B cell (primary cell): ENCODE results near the gene ELK4. TPM values are rescaled to one million over a fixed set of nuclear protein-coding genes. Genes with fewer than 3 reads are reported as not detected.

Source experiments
- ATAC-seq: fragments of 200-7000 bp; cut with Tn5 transposase; one replicate; pipeline ENCODE4 v1.10.0; 2021; ENCODE audit warnings: low read depth, mild to moderate bottlenecking, moderate number of reproducible peaks, moderate library complexity
- CTCF ChIA-PET: fragments of 350-600 bp; sonication (Branson Sonifier 250); formaldehyde crosslinking; loops from one replicate; lab custom pipeline; 2021; ENCODE audit warnings: antibody characterized with exemption, inconsistent platforms; lab: Charles Lee
- POLR2A ChIA-PET: fragments of 350-600 bp; sonication (Branson Sonifier 250); formaldehyde crosslinking; loops from one replicate; lab custom pipeline; 2021; ENCODE audit warnings: antibody characterized with exemption; lab: Charles Lee
- DNase-seq: peaks from one replicate; pipeline ENCODE4 v3.0.0; 2013
- H2AFZ ChIP-seq: 2 replicates; pipeline ENCODE4 v1.6.1; 2012; ENCODE audit warnings: mild to moderate bottlenecking, low read depth, low read length; ENCODE audit not compliant: insufficient read depth, poor library complexity, severe bottlenecking
- H3K27ac ChIP-seq, 2 donors: 1 replicate in 1 of 2; 2 replicates in 1 of 2; pipeline ENCODE4 v1.5.1; 2012 to 2013; ENCODE audit warnings: low read length in 2 of 2, mild to moderate bottlenecking in 2 of 2, moderate library complexity in 1 of 2
- H3K27me3 ChIP-seq, 4 experiments: fragments of 200-600 bp in 1 of 4; sonication (generic) in 1 of 4; replicated peaks in 1 of 4; 1 replicate in 2 of 4; 2 replicates in 2 of 4; pipeline versions ENCODE4 v1.6.1 to v1.7.0; 2013 to 2016; ENCODE audit warnings: low read length in 3 of 4, mild to moderate bottlenecking in 2 of 4, mixed read lengths in 1 of 4, moderate library complexity in 1 of 4; ENCODE audit not compliant: insufficient read depth in 4 of 4, control insufficient read depth in 3 of 4; ENCODE audit errors: control extremely low read depth in 1 of 4
- H3K36me3 ChIP-seq, 2 experiments: replicated peaks in 1 of 2; 1 replicate in 1 of 2; 2 replicates in 1 of 2; pipeline versions ENCODE4 v1.6.1 to v1.7.1; 2013; ENCODE audit warnings: low read length in 1 of 2; ENCODE audit not compliant: insufficient read depth in 2 of 2, control insufficient read depth in 1 of 2; ENCODE audit errors: control extremely low read depth in 1 of 2, extremely low read depth in 1 of 2
- H3K4me1 ChIP-seq, 2 donors: fragments of 200-600 bp in 1 of 2; sonication (generic) in 1 of 2; 1 replicate in 1 of 2; 2 replicates in 1 of 2; pipeline versions ENCODE4 v1.5.1 to v1.6.1; 2013 to 2017; ENCODE audit warnings: low read length in 2 of 2; ENCODE audit not compliant: control insufficient read depth in 2 of 2, insufficient read depth in 2 of 2
- H3K4me2 ChIP-seq: replicated peaks from 2 replicates; pipeline ENCODE3; 2012; ENCODE audit warnings: mild to moderate bottlenecking, low read depth, low read length; ENCODE audit not compliant: poor library complexity, severe bottlenecking
- H3K4me3 ChIP-seq, 5 experiments: fragments of 200-600 bp in 1 of 5; sonication (generic) in 1 of 5; 1 replicate in 3 of 5; 2 replicates in 2 of 5; pipeline versions ENCODE4 v1.5.1 to v1.7.0; 2011 to 2016; ENCODE audit warnings: low read length in 4 of 5, mild to moderate bottlenecking in 4 of 5, low read depth in 2 of 5, control low read depth in 1 of 5, moderate library complexity in 1 of 5; ENCODE audit not compliant: insufficient read depth in 1 of 5; ENCODE audit errors: control extremely low read depth in 1 of 5, extremely low read depth in 1 of 5
- H3K79me2 ChIP-seq: fragments of 200-600 bp; sonication (generic); one replicate; pipeline ENCODE4 v1.6.0; 2016; ENCODE audit warnings: low read length; ENCODE audit not compliant: control insufficient read depth, insufficient read depth
- H3K9ac ChIP-seq: fragments of 200-600 bp; sonication (generic); 2 replicates; pipeline ENCODE4 v1.6.1; 2017; ENCODE audit warnings: mild to moderate bottlenecking, low read length, moderate library complexity
- H3K9me3 ChIP-seq, 3 donors: one replicate each; pipeline versions ENCODE4 v1.6.1 to v1.7.1; 2013; ENCODE audit warnings: low read length in 2 of 3; ENCODE audit not compliant: control insufficient read depth in 2 of 3, insufficient read depth in 1 of 3; ENCODE audit errors: control extremely low read depth in 1 of 3
- H4K20me1 ChIP-seq: 2 replicates; pipeline ENCODE4 v1.6.0; 2012; ENCODE audit warnings: mild to moderate bottlenecking, low read length; ENCODE audit not compliant: insufficient read depth, control insufficient read depth, poor library complexity, severe bottlenecking
- H3K27ac Mint-ChIP-seq: one replicate; pipeline ENCODE4 v1.8.0; 2021; ENCODE audit warnings: mixed read lengths
- H3K27me3 Mint-ChIP-seq: one replicate; pipeline ENCODE4 v1.8.0; 2021; ENCODE audit warnings: mixed read lengths
- H3K4me1 Mint-ChIP-seq: one replicate; pipeline ENCODE4 v1.8.0; 2021; ENCODE audit warnings: mixed read lengths
- H3K4me3 Mint-ChIP-seq: one replicate; pipeline ENCODE4 v1.8.0; 2021; ENCODE audit warnings: mixed read lengths
- H3K9me3 Mint-ChIP-seq: one replicate; pipeline ENCODE4 v1.8.0; 2022; ENCODE audit warnings: mixed read lengths; ENCODE audit not compliant: insufficient read depth
- EZH2 ChIP-seq: IDR thresholded peaks from 2 replicates; pipeline ENCODE4 v1.6.1; 2012; ENCODE audit warnings: borderline replicate concordance, low read depth, mild to moderate bottlenecking, moderate library complexity, low read length; ENCODE audit not compliant: insufficient read depth, poor library complexity, severe bottlenecking
- WGBS: methylation state at CpG from one replicate; pipeline ENCODE4 v1.1.5; 2013; ENCODE audit warnings: missing lambda C conversion rate; ENCODE audit not compliant: insufficient coverage; 5-methylcytosine and 5-hydroxymethylcytosine counted together
- intact Hi-C: fragments of 100-400 bp; cut with micrococcal nuclease; formaldehyde crosslinking; loops from one replicate; pipeline ENCODE4 v1.10.0; 2022
- polyA plus RNA-seq: library from polyadenylated mRNA; depleted of rRNA; stranded (reverse); fragments of >200 nt; gene quantifications from 2 replicates; pipeline ENCODE4 v1.2.3, GENCODE V29; 2012
- total RNA-seq, 2 donors: library from RNA; stranded (reverse); fragments of 120-200 nt in 1 of 2; gene quantifications; 1 replicate in 1 of 2; 2 replicates in 1 of 2; pipeline versions ENCODE4 v1.2.3 to v1.2.4, GENCODE V29; 2013 to 2022
- TF ChIP-seq, protein P1 (sequence below): fragments of 200-600 bp; IDR thresholded peaks from one replicate; pipeline ENCODE4 v1.8.0; 2022; ENCODE audit warnings: antibody characterized with exemption, mild to moderate bottlenecking

The ELK4 gene
- total and polyA plus RNA-seq, 2 donors (not counting 1 experiment from before 2014, with no cell fraction given): 11.0 to 151 TPM

DNA sequence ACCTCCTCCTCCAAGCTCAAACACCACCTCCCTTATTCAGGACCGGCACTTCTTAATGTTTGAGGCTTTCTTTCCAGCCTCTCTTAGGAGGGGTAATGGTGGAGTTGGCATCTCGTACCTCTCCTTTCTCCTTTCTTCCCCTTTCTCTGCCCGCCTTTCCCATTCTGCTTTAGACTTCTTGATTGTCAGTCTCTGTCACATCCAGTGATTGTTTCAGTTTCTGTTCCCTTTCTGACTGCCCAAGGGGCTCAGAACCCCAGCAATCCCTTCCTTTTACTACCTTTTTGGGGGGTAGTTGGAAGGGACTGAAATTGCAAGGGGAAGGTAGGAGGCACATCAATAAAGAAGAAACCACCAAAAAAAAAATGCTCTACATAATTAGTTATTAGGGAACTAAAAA, 5.6 kb downstream of the ELK4 start:
- WGBS: no CpG with 5 or more reads among the region's 3 CpGs

DNA sequence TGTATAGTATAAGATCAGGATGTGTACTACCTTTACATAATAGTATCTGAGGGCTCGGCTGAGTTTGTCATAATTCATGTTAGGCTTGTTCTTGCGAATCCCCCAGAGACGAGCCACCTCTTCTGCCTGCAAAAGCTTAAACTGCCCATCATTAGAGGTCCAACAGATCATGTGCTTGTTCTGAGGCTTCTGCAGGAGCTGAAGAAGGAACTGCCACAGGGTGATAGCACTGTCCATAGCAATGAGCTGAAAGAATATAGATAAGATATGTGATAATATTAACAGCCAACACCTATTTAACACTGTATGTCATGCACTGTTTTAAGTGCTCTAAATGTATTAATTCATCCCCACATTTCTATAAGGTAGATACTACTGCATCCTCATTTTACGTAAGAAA, 8.2 kb downstream of the ELK4 start:
- Histone ChIP-seq H3K9ac (no peak overlapping the region), H3K79me2 (peaks cover 100% of the 10 kb centered on the region), H3K9me3 (no peaks in the 10 kb centered on the region), H3K27me3 (no peaks in the 10 kb centered on the region), H4K20me1 (peaks cover 66% of the 10 kb centered on the region), H3K27ac (peak overlapping the region in 1 of 2 donors; percentile 2), H3K36me3 (peaks cover 1 to 43% of the 10 kb centered on the region in 2 experiments), H3K4me1 (peaks cover 30 to 32% of the 10 kb centered on the region in 2 donors), H3K4me3 (no peak overlapping the region), H2AFZ (no peak overlapping the region), H3K4me2 (no peak overlapping the region)
- Mint-ChIP-seq H3K27me3 (no peaks in the 10 kb centered on the region), H3K27ac (peak overlapping the region; percentile 41), H3K4me1 (peaks cover 60% of the 10 kb centered on the region), H3K9me3 (no peaks in the 10 kb centered on the region), H3K4me3 (no peak overlapping the region)
- ATAC-seq (no peak), DNase-seq (no peak)
- WGBS: 93% methylated on average over 3 of the region's 4 CpGs
- POLR2A ChIA-PET: no interaction called here
- intact Hi-C loops: no loop called here
- CTCF ChIA-PET: interaction anchor here (0.6 to 2.9 kb wide), 2 partner anchors 32 to 35 kb away, joined by 3 to 14 read pairs; no protein-coding TSS in a partner anchor
- no peak for TF ChIP-seq EZH2
- TF ChIP-seq, protein P1, sequence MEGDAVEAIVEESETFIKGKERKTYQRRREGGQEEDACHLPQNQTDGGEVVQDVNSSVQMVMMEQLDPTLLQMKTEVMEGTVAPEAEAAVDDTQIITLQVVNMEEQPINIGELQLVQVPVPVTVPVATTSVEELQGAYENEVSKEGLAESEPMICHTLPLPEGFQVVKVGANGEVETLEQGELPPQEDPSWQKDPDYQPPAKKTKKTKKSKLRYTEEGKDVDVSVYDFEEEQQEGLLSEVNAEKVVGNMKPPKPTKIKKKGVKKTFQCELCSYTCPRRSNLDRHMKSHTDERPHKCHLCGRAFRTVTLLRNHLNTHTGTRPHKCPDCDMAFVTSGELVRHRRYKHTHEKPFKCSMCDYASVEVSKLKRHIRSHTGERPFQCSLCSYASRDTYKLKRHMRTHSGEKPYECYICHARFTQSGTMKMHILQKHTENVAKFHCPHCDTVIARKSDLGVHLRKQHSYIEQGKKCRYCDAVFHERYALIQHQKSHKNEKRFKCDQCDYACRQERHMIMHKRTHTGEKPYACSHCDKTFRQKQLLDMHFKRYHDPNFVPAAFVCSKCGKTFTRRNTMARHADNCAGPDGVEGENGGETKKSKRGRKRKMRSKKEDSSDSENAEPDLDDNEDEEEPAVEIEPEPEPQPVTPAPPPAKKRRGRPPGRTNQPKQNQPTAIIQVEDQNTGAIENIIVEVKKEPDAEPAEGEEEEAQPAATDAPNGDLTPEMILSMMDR: no peak

More for the DNA sequence above, 5.6 kb downstream of the ELK4 start:
- Mint-ChIP-seq H3K4me3 (peak overlapping the region; percentile 54), H3K4me1 (peaks cover 76% of the 10 kb centered on the region), H3K27me3 (no peaks in the 10 kb centered on the region), H3K27ac (peak overlapping the region; percentile 70), H3K9me3 (no peaks in the 10 kb centered on the region)
- H3K9me3 ChIP-seq: no peaks in the 10 kb centered on the region
- no peak for TF ChIP-seq EZH2
- TF ChIP-seq, protein P1: no peak
- CTCF ChIA-PET: interaction anchor here (0.9 to 1.2 kb wide), 2 partner anchors 33 to 35 kb away, joined by 3 to 6 read pairs; no protein-coding TSS in a partner anchor
- H4K20me1 ChIP-seq: peaks cover 60% of the 10 kb centered on the region
- peaks cover 48 to 49% of the 10 kb centered on the region in 2 donors for H3K4me1 ChIP-seq
- POLR2A ChIA-PET: no interaction called here
- peak overlapping the region; percentile 67 for H3K4me2 ChIP-seq
- peak overlapping the region; percentile 20 for H3K9ac ChIP-seq
- H3K79me2 ChIP-seq: peaks cover 97% of the 10 kb centered on the region
- H2AFZ ChIP-seq: peak overlapping the region; percentile 36
- intact Hi-C loops: loop anchor here (1.0 kb wide), 1 partner anchor 9 kb away; no protein-coding TSS in a partner anchor
- H3K27ac ChIP-seq: peak overlapping the region; percentile 70 to 83
- H3K36me3 ChIP-seq: peaks cover 1 to 20% of the 10 kb centered on the region in 2 experiments
- ATAC-seq (no peak), DNase-seq (peak; percentile 67)
- no peaks in the 10 kb centered on the region for H3K27me3 ChIP-seq
- H3K4me3 ChIP-seq: peak overlapping the region in 2 of 5 experiments; percentile 4 to 15
